Osteoblast (primary cell): Measurements from ENCODE around the gene DEUP1. TPM values are rescaled to one million over a fixed set of nuclear protein-coding genes. Genes with fewer than 3 reads are reported as not detected.

Experiments used
- DNase-seq: peaks from one replicate; pipeline ENCODE4 v3.0.0; 2011; ENCODE audit warnings: low spot score, mixed read lengths; ENCODE audit not compliant: insufficient read length; ENCODE audit errors: missing footprints
- H2AFZ ChIP-seq: 2 replicates; pipeline ENCODE4 v1.6.0; 2011; ENCODE audit warnings: mild to moderate bottlenecking, low read length
- H3K27ac ChIP-seq: 2 replicates; pipeline ENCODE4 v1.5.1; 2011; ENCODE audit warnings: mild to moderate bottlenecking, low read depth, low read length, moderate library complexity
- H3K27me3 ChIP-seq: 2 replicates; pipeline ENCODE4 v1.6.0; 2012; ENCODE audit warnings: mild to moderate bottlenecking, control low read depth, inconsistent platforms, low read length, moderate library complexity; ENCODE audit not compliant: insufficient read depth
- H3K36me3 ChIP-seq: 2 replicates; pipeline ENCODE4 v1.5.1; 2011; ENCODE audit warnings: mild to moderate bottlenecking, low read length, control low read depth, moderate library complexity; ENCODE audit not compliant: insufficient read depth
- H3K4me1 ChIP-seq: 2 replicates; pipeline ENCODE4 v1.5.1; 2011; ENCODE audit warnings: mild to moderate bottlenecking, low read length, control low read depth, moderate library complexity; ENCODE audit not compliant: insufficient read depth
- H3K4me2 ChIP-seq: 2 replicates; pipeline ENCODE4 v1.6.0; 2011; ENCODE audit warnings: mild to moderate bottlenecking, low read length; ENCODE audit not compliant: insufficient read depth
- H3K4me3 ChIP-seq: fragments of 200-600 bp; sonication (generic); 3 replicates; pipeline ENCODE4 v1.5.1; 2012; ENCODE audit warnings: mild to moderate bottlenecking, low read length, inconsistent platforms; ENCODE audit not compliant: insufficient read depth
- H3K79me2 ChIP-seq: 2 replicates; pipeline ENCODE4 v1.6.0; 2012; ENCODE audit warnings: mild to moderate bottlenecking, low read length, control low read depth, inconsistent platforms; ENCODE audit not compliant: insufficient read depth
- H3K9me3 ChIP-seq: 2 replicates; pipeline ENCODE4 v1.5.1; 2011; ENCODE audit warnings: low read depth, low read length, control low read depth
- H4K20me1 ChIP-seq: 2 replicates; pipeline ENCODE4 v1.6.0; 2012; ENCODE audit warnings: mild to moderate bottlenecking, low read length, control low read depth; ENCODE audit not compliant: insufficient read depth
- CTCF ChIP-seq: IDR thresholded peaks from 2 replicates; pipeline ENCODE4 v1.5.1; 2011; ENCODE audit warnings: mild to moderate bottlenecking, low read depth, low read length, moderate library complexity; ENCODE audit errors: extremely low read depth
- total RNA-seq: library from RNA; depleted of rRNA; stranded (reverse); fragments of >200 nt; gene quantifications from 2 replicates; pipeline ENCODE4 v1.2.3, GENCODE V29; 2012

The DEUP1 gene
- under 0.01 TPM in 2 replicates for total RNA-seq

- DNase-seq = peak; percentile 47
- Histone ChIP-seq H3K4me2 (peak within 1 kb of the TSS; percentile 35), H3K4me3 (peak within 1 kb of the TSS; percentile 46)
Observed at GRCh38 chr11:93330446-93330984, at the start of gene DEUP1. DEUP1 (plus strand) TSS chr11:93330742; CDS start chr11:93332260, 1,518 bp downstream.

GRCh38 chr11:93285430-93285829 lies 45.1 kb upstream of the DEUP1 start:
- H3K27me3 ChIP-seq = no peaks in the 10 kb centered on the region
- H3K79me2 ChIP-seq = no peaks in the 10 kb centered on the region
- H3K27ac ChIP-seq = no peak overlapping the region
- H2AFZ ChIP-seq = no peak overlapping the region
- H3K36me3 ChIP-seq = no peaks in the 10 kb centered on the region
- H3K4me3 ChIP-seq = no peak overlapping the region
- no peaks in the 10 kb centered on the region for H3K9me3 ChIP-seq
- no peak for DNase-seq
- H3K4me2 ChIP-seq = no peak overlapping the region
- no peaks in the 10 kb centered on the region for H3K4me1 ChIP-seq
- H4K20me1 ChIP-seq = no peaks in the 10 kb centered on the region
- no peak for TF ChIP-seq CTCF

More at GRCh38 chr11:93330446-93330984, at the start of gene DEUP1:
- H3K36me3 ChIP-seq = no peaks in the 10 kb centered on the region
- H4K20me1 ChIP-seq = no peaks in the 10 kb centered on the region
- H3K4me1 ChIP-seq = no peaks in the 10 kb centered on the region
- H3K27me3 ChIP-seq = peaks cover 10% of the 10 kb centered on the region
- no peak within 1 kb of the TSS for H3K27ac ChIP-seq
- no peaks in the 10 kb centered on the region for H3K79me2 ChIP-seq
- peak within 1 kb of the TSS; percentile 11 for H2AFZ ChIP-seq
- no peak for TF ChIP-seq CTCF
- H3K9me3 ChIP-seq = no peaks in the 10 kb centered on the region

- no peaks in the 10 kb centered on the region for H3K36me3 ChIP-seq
- no peak overlapping the region for H3K4me3 ChIP-seq
- no peaks in the 10 kb centered on the region for H3K4me1 ChIP-seq
- H4K20me1 ChIP-seq = no peaks in the 10 kb centered on the region
- H3K79me2 ChIP-seq = no peaks in the 10 kb centered on the region
- H3K27me3 ChIP-seq = no peaks in the 10 kb centered on the region
- H3K27ac ChIP-seq = no peak overlapping the region
- no peaks in the 10 kb centered on the region for H3K9me3 ChIP-seq
- no peak for TF ChIP-seq CTCF
- DNase-seq = no peak
- H2AFZ ChIP-seq = no peak overlapping the region
- H3K4me2 ChIP-seq = no peak overlapping the region
Observed at GRCh38 chr11:93287434-93287833, 43.1 kb upstream of the DEUP1 start.

GRCh38 chr11:93288079-93288478 lies 42.5 kb upstream of the DEUP1 start:
- H3K4me2 ChIP-seq = no peak overlapping the region
- H3K9me3 ChIP-seq = no peaks in the 10 kb centered on the region
- no peak for DNase-seq
- H3K4me1 ChIP-seq = no peaks in the 10 kb centered on the region
- no peak overlapping the region for H3K27ac ChIP-seq
- no peak overlapping the region for H3K4me3 ChIP-seq
- H4K20me1 ChIP-seq = no peaks in the 10 kb centered on the region
- TF ChIP-seq CTCF = no peak
- no peaks in the 10 kb centered on the region for H3K27me3 ChIP-seq
- no peaks in the 10 kb centered on the region for H3K36me3 ChIP-seq
- H2AFZ ChIP-seq = no peak overlapping the region
- no peaks in the 10 kb centered on the region for H3K79me2 ChIP-seq
